SKM-1 treated with dmso at 0.1 percent for 144 hours (cell line): ENCODE results near the gene EGR1.
"Not testable (repeated sequence)": the region's sequence is repeated elsewhere in the genome, so short reads cannot be mapped to it uniquely, and the experiment has no call there.

ENCODE experiments used
- DNase-seq: peaks from one replicate; lab custom pipeline; 2025; ENCODE audit not compliant: unreplicated experiment; lab: John Stamatoyannopoulos, UW

EGR1 gene

DNA sequence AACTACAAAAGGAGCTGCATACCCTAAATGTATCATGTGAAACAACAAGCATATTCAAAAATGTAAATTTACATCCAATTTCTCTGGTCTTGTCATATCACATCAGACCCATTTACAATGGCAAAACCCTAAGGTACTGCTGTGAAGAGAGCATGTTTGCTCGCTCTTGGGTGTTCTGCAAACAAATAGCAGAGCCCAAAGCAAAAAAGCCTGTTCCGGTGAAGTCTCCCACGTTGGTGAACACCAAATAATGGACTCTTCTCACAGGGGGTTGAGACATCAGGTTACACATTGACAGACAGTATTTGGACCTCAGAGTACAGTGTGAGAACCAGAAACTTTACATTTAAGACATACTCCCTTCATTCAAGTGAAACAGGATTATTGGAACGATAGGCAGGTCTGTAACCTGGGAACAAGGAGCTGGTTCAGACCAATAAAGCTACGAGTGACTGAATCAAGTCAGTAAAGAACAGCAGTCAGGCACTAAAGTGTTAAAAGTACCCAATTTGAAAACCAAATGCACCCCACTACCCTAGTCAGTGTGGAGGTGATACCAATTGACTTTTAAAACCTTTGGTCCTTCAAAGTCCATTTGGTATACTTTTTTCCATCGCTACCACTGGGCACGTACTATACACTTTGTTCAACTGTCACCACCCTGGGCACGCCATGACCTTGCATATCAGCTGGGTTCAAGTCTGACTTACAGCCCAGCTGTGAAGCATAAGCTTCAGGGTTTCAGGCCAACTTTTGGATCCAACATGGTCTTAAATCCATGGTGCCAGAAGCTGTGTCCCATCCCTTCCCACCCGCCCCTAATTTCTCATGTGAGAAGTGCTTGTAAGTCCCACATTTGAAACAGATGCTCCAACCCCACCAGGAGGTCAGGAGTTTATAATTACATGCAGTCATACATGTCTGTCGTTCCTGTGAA is 41.4 kb downstream of the EGR1 start:
- no peak for DNase-seq

DNA sequence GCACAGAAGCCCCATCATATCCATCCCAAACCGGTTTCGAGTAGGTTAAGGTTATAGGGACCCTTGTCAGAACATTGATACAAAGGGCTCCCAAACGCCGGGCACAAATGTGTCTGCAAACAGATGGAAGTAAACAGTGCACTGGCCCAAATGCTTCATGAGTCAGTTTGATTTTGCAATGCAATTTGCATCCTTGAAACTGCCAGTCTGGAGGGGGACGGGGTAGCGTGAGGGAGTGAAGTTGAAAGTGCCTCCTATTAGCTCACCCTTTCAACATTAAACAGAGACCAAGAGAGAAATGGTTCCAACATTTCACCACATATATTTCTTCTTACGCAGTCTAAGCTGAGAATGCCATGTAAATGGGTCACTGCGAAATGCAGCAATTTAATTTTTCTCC is 42.2 kb downstream of the EGR1 start:
- DNase-seq, result not testable (repeated sequence)

DNA sequence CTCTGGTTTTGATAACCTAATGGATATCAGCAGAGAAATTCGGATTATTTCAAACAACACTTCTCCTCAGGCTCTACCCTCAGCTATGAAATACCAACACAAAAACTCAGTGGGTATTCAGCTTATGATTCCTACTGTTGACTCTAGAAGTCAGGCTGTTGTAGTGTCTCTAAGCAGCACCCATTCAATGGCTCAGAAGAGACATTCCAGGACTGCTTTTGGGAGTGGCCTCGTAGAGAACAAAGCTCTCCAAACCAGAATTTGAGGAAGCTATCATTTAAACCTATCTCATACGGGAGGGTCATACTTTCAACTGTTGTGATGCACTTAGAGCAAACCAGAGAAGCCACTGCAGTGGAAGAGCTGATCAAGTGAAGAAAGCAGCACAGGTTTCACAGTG is 43.7 kb downstream of the EGR1 start:
- no peak for DNase-seq

DNA sequence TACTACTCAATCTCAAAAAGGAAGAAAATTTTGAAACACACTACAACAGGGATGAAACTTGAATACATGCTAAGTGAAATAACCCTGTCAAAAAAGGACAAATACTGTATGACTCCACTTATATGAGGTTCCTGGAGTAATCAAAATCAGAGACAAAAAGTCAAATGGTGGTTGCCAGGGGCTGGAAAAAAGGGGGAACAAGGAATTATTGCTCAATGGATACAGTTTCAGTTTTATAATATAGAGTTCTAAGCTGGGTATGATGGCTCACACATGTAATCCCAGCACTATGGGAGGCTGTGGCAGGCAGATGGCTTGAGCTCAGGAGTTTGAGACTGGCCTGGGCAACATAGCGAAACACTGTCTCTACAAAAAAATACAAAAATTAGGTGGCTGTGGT is 48.7 kb downstream of the EGR1 start:
- no peak for DNase-seq

DNA sequence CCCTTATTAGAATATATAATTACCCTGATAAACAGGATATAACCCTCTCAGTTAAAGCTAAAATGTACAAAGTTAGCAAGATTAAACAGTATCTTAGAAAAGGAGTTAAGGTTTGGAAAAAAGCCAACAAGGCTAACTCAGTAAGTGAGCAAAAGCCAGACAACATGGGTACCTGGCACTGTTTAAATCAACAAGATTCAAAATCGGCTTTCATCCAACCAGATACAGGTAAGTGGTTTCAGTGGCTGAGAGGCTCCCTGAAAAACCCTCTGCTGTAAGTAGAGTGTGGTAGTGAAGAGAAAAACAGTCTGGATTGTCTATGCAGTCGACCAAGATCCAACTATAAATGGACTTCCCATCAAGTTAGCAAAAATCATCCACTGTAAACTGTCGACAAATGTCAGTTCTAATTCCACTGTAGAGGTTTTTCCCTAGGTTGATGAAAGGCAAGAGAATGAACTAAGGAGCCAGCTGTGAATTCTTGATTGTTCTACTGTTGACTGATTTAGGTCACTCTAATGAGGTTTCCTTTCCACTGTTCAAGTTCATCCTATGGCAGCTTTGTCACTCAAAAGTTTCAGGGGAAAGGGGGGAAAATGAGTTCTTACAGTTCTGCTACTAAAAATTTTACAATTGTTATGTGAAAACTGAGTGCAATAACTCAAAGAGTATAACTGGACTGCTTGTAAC is 50.4 kb downstream of the EGR1 start:
- DNase-seq, result no peak

DNA sequence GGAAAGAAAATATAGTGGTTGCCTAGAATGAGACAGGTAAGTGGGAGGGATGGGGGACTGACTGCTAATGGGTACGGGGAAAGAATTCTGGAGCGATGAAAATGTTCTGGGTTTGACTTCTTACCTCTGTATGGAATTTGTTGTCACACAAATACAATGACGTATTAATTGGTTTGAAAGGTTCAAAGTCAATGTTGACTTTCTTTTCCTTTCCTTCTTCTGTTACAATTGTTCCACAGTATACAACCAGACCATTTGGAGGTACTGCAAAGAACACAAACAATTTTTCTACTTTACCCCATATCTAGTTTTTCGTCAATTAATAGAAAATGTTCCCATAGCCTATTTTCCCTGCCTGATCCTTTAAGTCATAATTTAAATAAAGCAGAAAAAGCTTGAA is 52.2 kb downstream of the EGR1 start:
- no peak for DNase-seq
